ENCODE data around the gene EFCAB6.

GRCh38 chr22:43633631-43634285, 178.3 kb downstream of the EFCAB6 start:
- no peak for TF ChIP-seq POLR2AphosphoS5 (IDR thresholded peaks at IDR 0.05)
- no peak for TF ChIP-seq CTCF (IDR thresholded peaks at IDR 0.05)
